PFSK-1 (cell line): ENCODE measurements around the gene GRB10.

ENCODE experiments used
- POLR2AphosphoS5 ChIP-seq: IDR thresholded peaks from 2 replicates; pipeline ENCODE4 v1.6.1; 2012; ENCODE audit warnings: low read depth, mild to moderate bottlenecking, control low read depth, low read length, moderate library complexity
- SIN3A ChIP-seq: IDR thresholded peaks from 2 replicates; pipeline ENCODE4 v1.6.1; 2012; ENCODE audit warnings: mild to moderate bottlenecking, low read length, moderate library complexity, borderline replicate concordance; ENCODE audit not compliant: insufficient read depth
- TAF1 ChIP-seq: IDR thresholded peaks from 2 replicates; pipeline ENCODE4 v1.6.1; 2012; ENCODE audit warnings: low read length, control low read depth, borderline replicate concordance; ENCODE audit not compliant: insufficient read depth
- TF ChIP-seq, protein P1 (sequence below), 2 experiments: IDR thresholded peaks; 2 replicates each; pipeline versions ENCODE4 v1.6.1 to v1.8.0; 2011 to 2012; ENCODE audit warnings: low read depth in 2 of 2, low read length in 2 of 2, control low read depth in 1 of 2, inconsistent platforms in 1 of 2, mild to moderate bottlenecking in 1 of 2, moderate library complexity in 1 of 2; ENCODE audit not compliant: insufficient read depth in 1 of 2

DNA sequence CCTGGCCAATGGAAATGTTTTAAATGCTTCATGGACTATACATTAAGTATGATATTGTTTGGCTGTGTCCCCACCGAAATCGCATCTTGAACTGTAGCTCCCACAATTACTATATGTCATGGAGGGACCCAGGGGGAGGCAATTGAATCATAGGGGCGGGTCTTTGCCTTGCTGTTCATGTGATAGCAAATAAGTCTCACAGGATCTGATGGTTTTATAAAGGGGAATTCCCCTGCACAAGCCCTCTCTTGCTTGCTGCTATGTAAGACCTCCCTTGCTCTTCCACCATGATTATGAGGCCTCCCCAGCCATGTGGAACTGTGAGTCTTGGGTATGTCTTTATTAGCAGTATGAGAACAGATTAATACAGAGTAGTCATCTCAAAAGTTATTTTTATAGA, 32.4 kb upstream of the GRB10 start:
- TF ChIP-seq TAF1 (no peak), SIN3A (no peak), POLR2AphosphoS5 (no peak)
- TF ChIP-seq, protein P1, sequence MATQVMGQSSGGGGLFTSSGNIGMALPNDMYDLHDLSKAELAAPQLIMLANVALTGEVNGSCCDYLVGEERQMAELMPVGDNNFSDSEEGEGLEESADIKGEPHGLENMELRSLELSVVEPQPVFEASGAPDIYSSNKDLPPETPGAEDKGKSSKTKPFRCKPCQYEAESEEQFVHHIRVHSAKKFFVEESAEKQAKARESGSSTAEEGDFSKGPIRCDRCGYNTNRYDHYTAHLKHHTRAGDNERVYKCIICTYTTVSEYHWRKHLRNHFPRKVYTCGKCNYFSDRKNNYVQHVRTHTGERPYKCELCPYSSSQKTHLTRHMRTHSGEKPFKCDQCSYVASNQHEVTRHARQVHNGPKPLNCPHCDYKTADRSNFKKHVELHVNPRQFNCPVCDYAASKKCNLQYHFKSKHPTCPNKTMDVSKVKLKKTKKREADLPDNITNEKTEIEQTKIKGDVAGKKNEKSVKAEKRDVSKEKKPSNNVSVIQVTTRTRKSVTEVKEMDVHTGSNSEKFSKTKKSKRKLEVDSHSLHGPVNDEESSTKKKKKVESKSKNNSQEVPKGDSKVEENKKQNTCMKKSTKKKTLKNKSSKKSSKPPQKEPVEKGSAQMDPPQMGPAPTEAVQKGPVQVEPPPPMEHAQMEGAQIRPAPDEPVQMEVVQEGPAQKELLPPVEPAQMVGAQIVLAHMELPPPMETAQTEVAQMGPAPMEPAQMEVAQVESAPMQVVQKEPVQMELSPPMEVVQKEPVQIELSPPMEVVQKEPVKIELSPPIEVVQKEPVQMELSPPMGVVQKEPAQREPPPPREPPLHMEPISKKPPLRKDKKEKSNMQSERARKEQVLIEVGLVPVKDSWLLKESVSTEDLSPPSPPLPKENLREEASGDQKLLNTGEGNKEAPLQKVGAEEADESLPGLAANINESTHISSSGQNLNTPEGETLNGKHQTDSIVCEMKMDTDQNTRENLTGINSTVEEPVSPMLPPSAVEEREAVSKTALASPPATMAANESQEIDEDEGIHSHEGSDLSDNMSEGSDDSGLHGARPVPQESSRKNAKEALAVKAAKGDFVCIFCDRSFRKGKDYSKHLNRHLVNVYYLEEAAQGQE (IDR thresholded peaks at IDR 0.05; ENCODE audit: insufficient read depth in 1 of 2, low read depth in 2 of 2, low read length in 2 of 2) = no peak
